Upper lobe of left lung (tissue), 6 donors: ENCODE data around the gene ATP1B3. TPM values are rescaled to one million over a fixed set of nuclear protein-coding genes. Genes with fewer than 3 reads are reported as not detected.

ENCODE experiments used
- ATAC-seq, 2 donors: fragments of 200-7000 bp; cut with Tn5 transposase; one replicate each; pipeline ENCODE4 v1.9.1; 2022; ENCODE audit warnings: mild to moderate bottlenecking in 2 of 2, moderate library complexity in 2 of 2; ENCODE audit not compliant: low FRiP score in 2 of 2
- DNase-seq, 2 donors: peaks; one replicate each; pipeline ENCODE4 v3.0.0-alpha.2; 2019 to 2020
- H3K27ac ChIP-seq, 4 donors: fragments of 200-600 bp; sonication (generic); one replicate each; pipeline ENCODE4 v1.5.1; 2016 to 2019
- H3K27me3 ChIP-seq, 4 donors: fragments of 200-600 bp; sonication (generic); one replicate each; pipeline ENCODE4 v1.5.1; 2017 to 2019
- H3K36me3 ChIP-seq, 4 donors: fragments of 200-600 bp; sonication (generic); one replicate each; pipeline ENCODE4 v1.5.1; 2016 to 2019
- H3K4me1 ChIP-seq, 4 donors: fragments of 200-600 bp; sonication (generic); one replicate each; pipeline ENCODE4 v1.5.1; 2018 to 2019
- H3K4me3 ChIP-seq, 4 donors: fragments of 200-600 bp; sonication (generic); one replicate each; pipeline ENCODE4 v1.5.1; 2017 to 2019; ENCODE audit warnings: mild to moderate bottlenecking in 2 of 4, moderate library complexity in 1 of 4
- H3K9me3 ChIP-seq, 4 donors: fragments of 200-600 bp; sonication (generic); one replicate each; pipeline ENCODE4 v1.5.1; 2018 to 2019
- CTCF ChIP-seq, 6 experiments: fragments of 450-650 bp in 4 of 6; fragments of 200-600 bp in 2 of 6; sonication (generic) in 2 of 6; IDR thresholded peaks; one replicate each; pipeline ENCODE4 v1.5.1; 2016 to 2019; ENCODE audit warnings: antibody characterized with exemption in 6 of 6
- EP300 ChIP-seq, 4 donors: sonication (generic); formaldehyde crosslinking; IDR thresholded peaks; one replicate each; pipeline ENCODE4 v1.5.1; 2017; ENCODE audit warnings: antibody characterized with exemption in 4 of 4, control low read depth in 2 of 4
- POLR2A ChIP-seq, 4 donors: fragments of 450-650 bp; IDR thresholded peaks; one replicate each; pipeline ENCODE4 v1.5.1; 2016 to 2017; ENCODE audit warnings: antibody characterized with exemption in 4 of 4, mild to moderate bottlenecking in 2 of 4
- POLR2AphosphoS5 ChIP-seq, 2 donors: sonication (generic); formaldehyde crosslinking; IDR thresholded peaks; one replicate each; pipeline ENCODE4 v1.5.1; 2017; ENCODE audit warnings: antibody characterized with exemption in 2 of 2
- WGBS, 2 donors: methylation state at CpG; one replicate each; pipeline ENCODE4 v1.1.5; 2017 to 2018; 5-methylcytosine and 5-hydroxymethylcytosine counted together
- total RNA-seq, 6 donors: library from RNA; depleted of rRNA in 4 of 6; stranded (reverse); fragments of >200 nt in 4 of 6; gene quantifications; one replicate each; pipeline versions ENCODE4 v1.1.0 to v1.2.1, GENCODE V29; 2016 to 2021
- donor health status: DM: no; HTN: no; CAD: no; lungs with moderate emphysema.
- donor health status: DM: no; HTN: yes; CAD: no; lungs with severe emphysema.

Gene ATP1B3
- total RNA-seq, 6 donors from 2014 or later = 68.8 to 309 (median 92.2) TPM

DNA sequence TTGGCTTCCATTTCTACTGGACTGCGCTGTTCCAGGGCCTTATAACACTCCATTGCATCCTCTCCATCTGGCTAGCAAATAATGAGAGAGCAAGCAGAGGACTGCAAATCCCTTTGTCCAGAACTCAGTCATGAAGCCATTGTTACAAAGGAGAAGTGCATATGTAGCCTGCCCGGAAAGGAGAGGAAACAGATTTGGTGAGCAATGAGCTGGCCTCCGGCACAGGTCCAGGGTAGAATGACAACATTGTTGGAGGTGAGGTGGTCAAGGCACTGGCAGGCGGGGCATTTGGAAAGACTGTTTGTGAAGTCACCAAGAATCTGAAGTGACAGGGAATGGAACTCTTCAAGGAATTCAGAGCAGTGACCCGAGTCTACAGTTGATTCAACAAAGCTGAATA lies 25.0 kb upstream of the ATP1B3 start:
- Histone ChIP-seq H3K27ac (peak overlapping the region in 2 of 4 donors; percentile 4 to 14), H3K9me3 (no peaks in the 10 kb centered on the region), H3K4me3 (no peak overlapping the region), H3K27me3 (no peaks in the 10 kb centered on the region), H3K36me3 (no peaks in the 10 kb centered on the region), H3K4me1 (peaks cover 15 to 18% (median 16%) of the 10 kb centered on the region in 4 donors)
- peak in 1 of 2 donors; percentile 30 for DNase-seq
- ATAC-seq = peak in 1 of 2 donors; percentile 33
- TF ChIP-seq POLR2AphosphoS5 (IDR thresholded peaks at IDR 0.05) = no peak
- TF ChIP-seq EP300 (IDR thresholded peaks at IDR 0.05) = no peak
- TF ChIP-seq POLR2A (IDR thresholded peaks at IDR 0.05) = no peak
- TF ChIP-seq CTCF (IDR thresholded peaks at IDR 0.05) = no peak
- WGBS, 2 donors = 50 to 56% methylated on average over 5 of the region's 5 CpGs

- peaks cover 15 to 18% (median 16%) of the 10 kb centered on the region in 4 donors for H3K4me1 ChIP-seq
- H3K9me3 ChIP-seq = no peaks in the 10 kb centered on the region
- peak overlapping the region; percentile 5 to 60 (median 54) for H3K27ac ChIP-seq
- H3K36me3 ChIP-seq = no peaks in the 10 kb centered on the region
- H3K27me3 ChIP-seq = no peaks in the 10 kb centered on the region
- H3K4me3 ChIP-seq = no peak overlapping the region
- peak in 1 of 2 donors; percentile 69 for ATAC-seq
- TF ChIP-seq POLR2AphosphoS5 (IDR thresholded peaks at IDR 0.05) (no peak), CTCF (IDR thresholded peaks at IDR 0.05) (no peak), POLR2A (IDR thresholded peaks at IDR 0.05) (no peak), EP300 (IDR thresholded peaks at IDR 0.05) (no peak)
- WGBS, 2 donors = 55 to 58% methylated on average over 4 of the region's 4 CpGs
- no peak for DNase-seq
These were observed 23.3 kb upstream of the ATP1B3 start for GRCh38 chr3:141853081-141853601.

DNA sequence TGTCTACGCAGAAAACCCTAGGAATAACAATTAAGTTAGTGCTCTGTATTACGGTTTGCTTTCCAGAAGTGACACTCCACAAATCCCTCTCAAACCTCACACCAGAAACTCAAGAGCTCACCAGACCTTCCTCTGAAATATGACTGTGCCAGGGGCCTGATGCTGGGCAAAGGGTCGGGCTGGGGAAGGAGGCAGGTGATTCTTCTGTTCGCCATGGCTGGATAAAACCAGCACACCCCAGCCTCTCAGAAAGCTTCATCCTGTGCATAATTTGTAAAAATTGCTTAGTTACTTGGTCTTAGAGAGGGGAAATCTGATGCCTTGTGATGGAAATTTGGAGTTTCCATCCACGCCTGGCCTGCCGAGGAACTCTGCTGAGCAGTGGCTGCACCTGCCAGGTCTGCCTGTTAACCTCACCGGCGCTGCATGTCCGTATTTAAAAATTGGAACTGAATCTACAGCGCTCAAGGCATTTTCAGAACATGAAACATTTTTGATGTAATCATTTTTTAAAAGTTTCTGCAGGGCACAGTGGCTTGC lies 22.7 kb upstream of the ATP1B3 start:
- H3K36me3 ChIP-seq = no peaks in the 10 kb centered on the region
- no peaks in the 10 kb centered on the region for H3K27me3 ChIP-seq
- H3K9me3 ChIP-seq = no peaks in the 10 kb centered on the region
- 75 to 84% methylated on average over 10 of the region's 10 CpGs for WGBS, 2 donors
- peaks cover 15 to 18% (median 16%) of the 10 kb centered on the region in 4 donors for H3K4me1 ChIP-seq
- TF ChIP-seq CTCF (IDR thresholded peaks at IDR 0.05) (no peak), POLR2AphosphoS5 (IDR thresholded peaks at IDR 0.05) (no peak), EP300 (IDR thresholded peaks at IDR 0.05) (no peak), POLR2A (IDR thresholded peaks at IDR 0.05) (no peak)
- DNase-seq (no peak), ATAC-seq (peak in 1 of 2 donors; percentile 9)
- peak overlapping the region in 3 of 4 donors; percentile 54 to 60 (median 54) for H3K27ac ChIP-seq
- no peak overlapping the region for H3K4me3 ChIP-seq

- DNase-seq = no peak
These were observed 21.8 kb upstream of the ATP1B3 start for GRCh38 chr3:141854599-141854998.

More at GRCh38 chr3:141854599-141854998, 21.8 kb upstream of the ATP1B3 start:
- no peak overlapping the region for H3K4me3 ChIP-seq
- ATAC-seq = no peak
- no peak overlapping the region for H3K27ac ChIP-seq
- TF ChIP-seq POLR2A (IDR thresholded peaks at IDR 0.05) (no peak), EP300 (IDR thresholded peaks at IDR 0.05) (no peak), POLR2AphosphoS5 (IDR thresholded peaks at IDR 0.05) (no peak), CTCF (IDR thresholded peaks at IDR 0.05) (no peak)
- WGBS, 2 donors = 94% methylated on average over 1 of the region's 1 CpG
- H3K9me3 ChIP-seq = no peaks in the 10 kb centered on the region
- peaks cover 8 to 16% (median 13%) of the 10 kb centered on the region in 4 donors for H3K4me1 ChIP-seq
- no peaks in the 10 kb centered on the region for H3K36me3 ChIP-seq
- no peaks in the 10 kb centered on the region for H3K27me3 ChIP-seq
